Middle frontal gyrus (tissue), 1 donor: ENCODE measurements around the gene BRD8.
A peak's percentile ranks its signal among the peaks of the same experiment; 100 is the strongest.
"Not testable (repeated sequence)": the region's sequence is repeated elsewhere in the genome, so short reads cannot be mapped to it uniquely, and the experiment has no call there.

Experiments used
- DNase-seq: peaks from one replicate; pipeline ENCODE4 v3.0.0-alpha.2; 2015; ENCODE audit warnings: low spot score; ENCODE audit errors: extremely low spot score

Gene BRD8

DNA sequence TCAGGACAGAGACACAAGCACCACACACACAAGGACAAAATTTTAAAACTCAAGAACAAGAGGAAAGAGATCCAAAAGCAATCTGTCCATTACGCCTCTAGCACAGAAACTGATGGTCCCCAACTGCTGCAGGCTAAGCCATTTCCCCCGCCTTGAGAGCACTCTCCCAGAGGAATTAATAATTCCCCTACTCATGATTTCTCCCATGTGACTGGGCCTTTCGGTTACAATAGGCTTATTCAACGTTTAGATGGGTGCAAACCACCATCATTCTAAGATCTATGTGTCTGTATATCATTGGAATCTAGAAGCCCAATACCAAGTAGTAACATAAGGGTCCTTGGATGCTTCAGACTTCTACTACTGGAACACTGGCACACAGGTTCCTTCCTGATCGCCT is 18.8 kb downstream of the BRD8 start:
- no peak for DNase-seq

DNA sequence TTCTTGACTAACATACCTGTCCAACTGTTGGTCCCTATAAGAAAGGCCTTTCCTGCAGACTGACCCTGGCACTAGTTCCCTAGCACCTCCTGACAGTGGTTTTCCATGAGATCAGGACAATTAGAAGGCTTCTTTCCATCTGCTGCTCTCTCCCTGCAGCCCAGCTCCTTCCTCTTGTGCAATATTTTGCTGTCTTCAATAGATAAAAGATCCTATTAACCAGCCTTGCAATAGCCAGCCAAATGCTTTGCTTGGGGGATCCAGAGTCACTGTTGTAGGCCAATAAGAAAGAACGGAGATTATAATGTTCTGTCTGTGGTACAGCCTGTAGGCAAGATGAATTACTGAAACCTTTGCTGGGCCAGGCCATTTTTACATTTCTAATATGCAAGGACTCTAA is 20.8 kb downstream of the BRD8 start:
- DNase-seq, result no peak

DNA sequence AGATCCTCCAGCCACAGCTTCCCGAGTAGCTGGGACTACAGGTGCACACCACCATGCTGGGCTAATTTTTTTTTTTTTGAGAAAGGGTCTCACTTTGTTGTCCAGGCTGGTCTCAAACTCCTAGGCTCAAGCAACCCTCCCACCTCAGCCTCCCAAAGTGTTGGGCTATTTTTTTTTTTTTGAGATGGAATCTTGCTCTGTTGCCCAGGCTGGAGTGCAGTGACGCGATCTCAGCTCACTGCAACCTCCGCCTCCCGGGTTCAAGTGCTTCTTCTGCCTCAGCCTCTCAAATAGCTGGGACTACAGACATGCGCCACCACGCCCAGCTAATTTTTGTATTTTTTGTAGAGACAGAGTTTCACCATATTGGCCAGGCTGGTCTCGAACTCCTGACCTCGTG is 22.5 kb downstream of the BRD8 start:
- not testable (repeated sequence) for DNase-seq

DNA sequence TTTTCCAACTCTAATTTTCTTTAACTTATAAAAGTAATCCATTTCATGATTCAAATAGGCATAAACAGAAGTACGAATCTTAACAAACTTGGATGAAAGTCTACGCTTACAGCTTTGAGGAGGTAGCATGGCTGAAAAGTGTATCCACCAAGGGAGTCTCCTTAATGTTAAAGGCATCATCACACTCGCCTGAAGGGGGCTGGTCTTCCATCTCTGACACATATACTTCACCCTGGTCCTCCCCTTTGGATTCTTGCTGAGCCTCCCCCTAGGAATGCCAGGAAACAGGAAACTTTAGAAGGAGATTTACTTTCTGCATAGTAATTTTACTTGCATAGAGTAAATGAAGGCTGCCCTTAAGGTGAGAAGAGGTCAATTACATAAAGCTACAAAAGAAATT is 28.9 kb downstream of the BRD8 start:
- DNase-seq, result no peak

DNA sequence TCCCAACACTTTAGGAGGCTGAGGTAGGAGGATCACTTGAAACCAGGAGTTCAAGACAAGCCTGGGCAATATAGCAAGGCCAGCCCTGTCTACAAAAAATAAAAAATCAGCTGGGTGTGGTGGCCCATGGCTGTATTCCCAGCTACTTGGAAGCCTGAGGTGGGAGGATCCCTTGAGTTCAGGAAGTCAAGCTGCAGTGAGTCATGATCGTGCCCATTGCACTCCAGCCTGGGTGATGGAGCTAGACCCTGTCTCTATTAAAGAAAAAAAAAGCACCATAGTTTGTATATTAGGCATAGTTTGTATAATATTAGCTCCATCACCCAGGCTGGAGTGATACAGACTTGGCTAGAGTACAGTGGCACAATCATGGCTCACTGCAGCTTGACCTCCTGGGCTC is 29.6 kb downstream of the BRD8 start:
- no peak for DNase-seq

DNA sequence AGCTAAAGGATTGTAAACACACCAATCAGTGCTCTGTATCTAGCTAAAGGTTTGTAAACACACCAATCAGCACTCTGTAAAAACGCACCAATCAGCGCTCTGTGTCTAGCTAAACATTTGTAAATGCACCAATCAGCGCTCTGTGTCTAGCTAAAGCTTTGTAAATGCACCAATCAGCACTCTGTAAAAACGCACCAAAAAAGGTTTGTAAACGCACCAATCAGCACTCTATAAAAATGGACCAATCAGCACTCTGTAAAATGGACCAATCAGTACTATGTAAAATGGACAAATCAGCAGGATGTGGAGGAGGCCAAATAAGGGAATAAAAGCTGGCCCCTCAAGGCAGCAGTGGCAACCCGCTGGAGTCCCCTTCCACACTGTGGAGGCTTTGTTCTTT is 34.9 kb downstream of the BRD8 start:
- DNase-seq, result not testable (repeated sequence)

DNA sequence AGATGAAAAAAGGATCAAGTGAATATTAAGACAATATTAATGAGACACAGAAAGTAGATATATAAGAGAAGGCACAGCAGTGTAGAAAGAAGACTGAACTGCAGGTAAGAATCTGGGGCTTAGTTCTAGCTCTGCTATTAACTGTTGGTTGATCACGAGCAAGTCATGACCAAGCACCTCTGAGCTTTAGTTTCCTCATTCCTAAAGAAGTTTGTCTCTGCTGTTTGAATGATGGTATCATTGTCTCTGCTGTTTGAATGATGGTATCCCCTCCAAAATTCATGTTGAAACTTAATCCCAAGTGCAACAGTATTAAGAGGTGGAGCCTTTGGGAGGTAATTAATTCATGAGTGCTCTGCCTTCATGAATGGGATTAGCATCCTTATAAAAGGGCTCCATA is 36.7 kb downstream of the BRD8 start:
- DNase-seq, result no peak

DNA sequence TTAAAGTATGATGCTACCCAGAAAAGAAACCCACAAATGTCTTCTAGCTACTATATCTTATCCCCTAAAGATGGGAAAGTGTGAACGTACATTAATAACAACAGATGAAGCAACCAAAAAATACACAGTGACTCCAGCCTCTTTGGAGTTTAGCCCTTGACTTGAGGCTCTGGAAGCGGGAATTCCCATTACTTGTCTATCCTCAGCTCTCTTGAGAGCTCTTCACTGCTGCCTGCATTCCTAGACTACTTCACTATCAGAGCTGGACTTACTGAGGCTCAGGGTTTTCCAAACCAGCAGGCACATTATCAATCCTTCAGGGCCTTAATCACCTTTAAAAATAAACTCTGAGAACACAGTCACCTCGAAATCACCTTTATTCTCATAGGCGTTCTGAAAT is 38.2 kb downstream of the BRD8 start:
- no peak for DNase-seq

DNA sequence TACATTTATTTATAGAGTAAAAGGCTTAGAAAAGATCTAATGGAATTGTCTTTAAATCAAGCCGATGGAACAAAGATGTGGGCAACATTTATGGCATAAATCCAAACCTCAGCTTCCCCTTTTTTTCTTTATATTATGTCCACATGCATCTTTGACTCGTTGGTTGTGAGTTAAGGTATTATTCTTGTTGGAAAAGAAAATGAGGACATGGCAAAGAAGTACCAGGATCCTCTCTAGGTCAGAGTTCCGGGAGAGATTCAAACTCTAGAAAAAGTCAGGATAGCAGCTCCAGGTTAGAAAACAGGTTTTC is 38.7 kb downstream of the BRD8 start:
- DNase-seq, result no peak

DNA sequence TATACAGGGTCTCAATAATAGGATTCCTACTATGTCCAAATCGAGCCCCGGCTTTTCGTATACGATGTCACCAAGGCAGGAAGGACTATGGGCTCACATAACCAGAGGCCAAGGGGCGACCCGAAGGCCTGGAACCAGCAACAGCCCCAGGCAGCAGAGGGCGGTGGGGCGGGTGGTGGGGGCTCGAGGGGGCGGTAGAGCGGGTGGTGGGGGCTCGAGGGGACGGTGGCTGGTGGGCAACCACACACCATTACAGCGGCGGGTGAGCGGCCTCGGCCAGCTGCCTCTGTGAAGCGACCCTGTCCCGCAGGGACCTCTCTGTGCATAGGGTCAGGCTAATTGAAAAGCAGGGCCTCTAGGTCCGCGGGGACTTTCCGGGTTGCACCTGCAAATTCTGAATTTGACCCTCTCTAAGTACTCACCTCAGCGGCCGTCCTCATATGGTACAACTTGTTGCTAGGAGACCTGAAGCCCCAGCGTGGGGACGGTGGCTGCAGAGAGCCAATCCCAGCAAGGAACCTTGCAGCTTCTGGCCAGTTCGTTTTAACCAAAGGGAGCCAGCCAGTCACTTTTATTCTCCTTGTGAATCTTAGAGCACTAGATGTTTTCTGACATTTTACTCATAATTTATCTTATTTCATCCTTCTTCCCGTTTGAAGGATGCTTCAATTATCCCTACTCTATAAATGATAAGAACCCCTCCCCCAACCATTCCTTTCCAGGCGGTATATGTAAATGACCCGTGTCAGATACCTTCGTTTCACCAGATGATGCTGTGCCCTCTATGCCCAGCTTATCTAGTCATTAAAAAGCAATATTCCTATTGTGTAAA is 39.3 kb downstream of the BRD8 start, which contains the start of gene NME5:
Gene NME5 (minus strand): TSS at position 480 of the 832 bp plus-strand sequence. CDS start 648 bp downstream, outside the sequence.
- DNase-seq, result peak; percentile 60

DNA sequence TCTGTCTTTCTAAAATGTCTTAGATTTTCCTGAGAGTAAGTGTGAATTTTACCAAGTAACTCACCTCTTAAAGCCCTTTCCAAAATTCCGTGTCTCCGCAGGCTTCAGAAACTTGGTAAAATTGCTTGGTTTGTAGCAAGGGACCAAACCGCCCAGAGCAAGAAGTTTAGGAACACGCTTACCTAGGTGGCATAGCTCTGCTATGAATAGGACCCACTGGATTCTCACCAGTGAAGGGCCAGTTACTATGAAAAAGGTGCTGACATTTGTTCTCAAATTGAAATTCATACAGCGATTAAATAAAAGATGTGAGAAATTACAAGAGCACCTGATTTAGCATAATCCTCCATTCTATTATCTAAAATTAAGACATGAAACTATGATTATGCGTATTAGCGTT is 45.9 kb downstream of the BRD8 start:
- no peak for DNase-seq

DNA sequence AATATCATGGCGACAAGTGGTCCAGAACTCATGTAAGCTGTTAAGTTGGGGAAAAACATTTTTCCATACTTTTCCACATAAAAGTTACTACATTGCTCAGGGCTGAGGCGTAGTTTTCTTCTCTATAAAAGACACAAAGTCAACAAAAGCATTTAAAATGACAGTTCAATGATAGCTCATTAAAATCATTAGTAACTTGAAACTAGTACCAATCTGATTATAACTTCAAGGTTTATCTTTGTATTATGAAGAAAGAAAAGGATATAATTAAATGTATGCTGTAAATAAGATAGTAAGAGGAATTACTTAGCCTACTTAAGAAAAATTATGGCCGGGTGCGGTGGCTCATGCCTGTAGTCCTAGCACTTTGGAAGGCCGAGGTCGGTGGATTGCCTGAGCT is 49.1 kb downstream of the BRD8 start:
- no peak for DNase-seq

DNA sequence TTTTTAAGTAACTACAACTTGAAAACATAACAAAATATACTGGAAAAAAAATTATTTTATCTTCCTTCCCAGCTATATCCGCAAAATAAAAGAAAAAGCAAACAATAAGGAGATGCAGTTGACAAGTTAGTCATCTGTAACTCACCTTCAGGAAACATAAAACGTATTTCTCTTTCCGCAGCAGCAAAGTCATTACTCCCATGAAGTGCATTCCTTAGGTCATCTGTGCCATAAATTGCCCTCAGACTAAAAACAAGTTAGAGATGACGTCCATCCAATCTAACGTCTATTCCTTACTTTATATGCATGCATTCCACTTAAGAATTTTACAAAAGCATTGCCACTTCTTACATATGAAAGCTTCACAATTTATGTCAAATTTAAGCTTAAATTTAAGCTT is 50.1 kb downstream of the BRD8 start:
- no peak for DNase-seq

DNA sequence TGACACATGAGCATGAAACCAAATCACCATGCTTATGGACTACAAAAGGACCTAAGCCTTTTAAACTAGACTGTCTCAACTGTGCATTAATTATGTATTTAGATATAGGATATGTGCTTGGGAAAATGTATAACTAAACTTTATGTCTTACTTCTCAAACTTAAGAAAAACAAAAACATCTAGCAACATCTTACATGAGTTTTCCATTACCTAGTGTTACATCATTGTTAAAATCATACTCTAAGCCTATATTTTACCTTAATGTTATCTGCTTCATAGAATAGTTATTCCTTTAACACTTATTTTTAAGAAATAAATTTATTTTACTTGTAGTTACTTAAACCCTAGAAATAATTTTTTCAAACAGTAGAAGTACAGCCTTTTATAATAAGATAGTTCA is 63.2 kb downstream of the BRD8 start:
- DNase-seq, result no peak

DNA sequence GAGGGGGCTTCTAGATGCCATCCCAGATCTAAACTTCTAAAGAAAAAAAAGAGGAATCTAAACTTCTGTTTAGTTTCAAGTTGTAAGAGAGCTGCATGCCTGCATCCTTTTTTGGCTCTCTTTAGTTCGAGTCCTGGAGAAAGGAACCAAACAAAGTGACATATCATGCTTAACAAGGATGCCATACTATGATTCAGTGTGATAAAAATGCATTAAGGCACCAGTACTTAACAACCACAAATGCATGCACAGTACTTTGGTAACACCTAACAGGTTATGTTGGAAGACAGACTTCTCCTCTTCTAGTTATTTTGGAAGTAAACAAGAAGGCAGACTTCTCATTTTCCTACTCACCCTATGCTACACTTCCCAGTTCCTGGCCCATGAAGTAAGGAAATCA is 66.5 kb downstream of the BRD8 start:
- no peak for DNase-seq

DNA sequence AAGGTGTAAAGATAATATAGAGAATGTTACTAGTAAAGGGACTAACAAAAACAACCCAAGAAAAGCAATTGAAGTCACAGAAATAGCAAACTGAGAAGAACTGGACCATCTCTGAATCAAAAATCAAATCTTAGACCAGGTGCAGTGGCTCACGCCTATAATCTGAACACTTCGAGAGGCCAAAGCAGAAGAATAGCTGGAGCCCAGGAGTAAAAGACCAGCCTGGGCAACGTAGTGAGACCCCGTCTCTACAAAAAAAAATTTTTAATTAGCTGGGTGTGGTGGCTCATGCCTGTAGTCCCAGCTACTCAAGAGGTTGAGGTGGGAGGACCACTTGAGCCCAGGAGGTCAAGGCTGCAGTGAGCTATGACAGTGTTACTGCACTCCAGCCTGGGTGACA is 67.2 kb downstream of the BRD8 start:
- DNase-seq, result no peak

DNA sequence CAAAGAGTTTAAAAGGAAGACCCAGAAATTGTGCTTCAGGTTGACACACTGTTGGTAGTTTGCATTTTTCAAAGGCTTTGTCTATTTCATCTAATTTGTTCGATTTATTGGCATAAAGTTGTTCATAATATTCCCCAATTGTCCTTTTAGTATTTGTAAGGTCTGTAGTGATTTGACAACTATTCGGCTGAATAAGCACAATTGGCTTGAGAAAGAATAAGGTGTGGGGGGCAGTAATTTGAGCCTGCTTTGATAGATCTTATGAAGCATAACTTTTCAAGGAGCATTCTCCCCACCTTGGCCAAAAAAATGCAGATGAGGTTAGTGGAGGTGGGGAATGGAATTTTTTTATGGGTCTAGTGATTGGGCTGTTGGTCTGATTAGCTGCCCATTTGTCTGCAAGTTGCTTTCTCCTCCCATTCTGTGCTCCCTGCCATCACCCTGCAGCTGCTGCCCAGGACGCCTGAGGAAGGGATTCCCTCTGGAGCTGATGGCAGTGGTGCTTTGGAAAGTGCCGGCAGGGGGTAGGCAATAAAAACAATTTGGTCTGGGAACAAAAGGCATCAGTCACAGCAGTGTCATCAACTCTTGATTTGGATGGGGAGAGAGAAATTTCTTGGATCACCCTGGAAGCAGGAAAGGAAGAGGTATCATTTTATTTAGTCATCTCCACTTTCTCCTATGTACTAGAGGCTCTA is 68.0 kb downstream of the BRD8 start:
- DNase-seq, result no peak

DNA sequence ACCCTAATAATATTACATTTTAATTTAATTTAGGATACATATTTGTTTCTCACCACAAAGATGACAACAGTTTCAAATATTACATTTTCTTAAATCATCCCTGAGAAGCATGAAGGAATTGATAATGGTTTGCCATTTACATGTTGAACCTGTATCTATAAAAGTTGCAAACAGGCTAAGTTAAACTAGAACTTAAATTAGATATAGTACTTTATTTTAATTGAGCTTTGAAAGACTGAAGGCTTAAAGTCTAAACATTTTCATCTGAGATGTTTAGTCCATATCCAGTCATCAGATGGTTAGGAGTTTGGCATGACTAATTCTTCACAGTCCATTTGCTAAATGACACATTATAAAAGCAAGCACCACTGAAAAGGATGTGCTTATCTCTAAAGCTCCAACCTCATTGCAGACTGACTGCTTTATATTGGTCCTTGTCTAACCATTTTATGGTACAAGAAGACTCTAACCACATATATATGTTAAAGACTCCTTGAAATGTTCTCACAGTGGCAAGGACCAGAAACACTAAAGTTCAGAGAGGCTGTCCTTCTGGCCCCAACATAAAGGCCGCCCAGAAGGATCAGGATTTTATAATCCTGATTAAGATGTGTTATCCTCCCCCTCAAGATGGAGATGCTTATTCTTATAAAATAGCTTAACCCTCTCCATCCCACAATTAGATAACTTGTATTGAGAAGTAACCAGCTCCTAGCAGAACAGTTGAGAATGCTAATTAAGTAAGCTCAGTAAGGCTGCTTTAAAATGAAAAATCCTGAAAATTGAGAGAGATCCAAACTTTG is 68.8 kb downstream of the BRD8 start:
- no peak for DNase-seq

DNA sequence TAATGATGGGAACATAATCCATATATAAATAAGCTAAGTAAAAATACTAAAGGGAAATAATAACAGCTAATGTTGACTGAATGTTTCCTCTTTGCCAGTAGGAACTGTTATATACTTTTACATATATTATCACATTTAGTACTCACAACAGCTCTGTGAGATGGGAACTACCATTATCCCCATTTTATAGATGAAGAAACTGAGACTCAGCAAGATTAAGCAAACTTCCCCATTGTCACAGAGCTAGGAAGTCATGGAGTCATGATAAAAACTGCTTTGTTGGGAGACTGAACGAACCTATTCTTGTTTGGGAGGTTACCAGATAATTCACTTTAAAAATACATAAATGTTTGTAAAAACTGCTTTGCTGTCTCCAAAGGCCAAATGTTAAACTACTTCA is 71.2 kb downstream of the BRD8 start:
- DNase-seq, result no peak

DNA sequence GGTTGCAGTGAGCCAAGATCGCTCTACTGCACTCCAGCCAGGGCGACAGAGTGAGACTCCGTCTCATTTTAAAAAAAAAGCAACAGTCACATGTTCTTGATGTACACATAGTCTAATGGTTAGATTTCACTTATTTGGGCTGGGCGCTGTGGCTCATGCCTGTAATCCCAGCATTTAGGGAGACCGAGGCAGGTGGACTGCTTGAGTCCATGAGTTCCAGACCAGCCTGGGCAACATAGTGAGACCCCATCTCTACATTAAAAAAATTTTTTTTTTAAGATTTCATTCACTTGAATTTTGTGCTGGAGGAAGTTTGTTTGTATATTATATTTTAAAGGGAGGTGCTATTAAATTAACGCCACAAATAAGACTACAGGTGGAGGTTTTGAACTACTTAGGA is 72.7 kb downstream of the BRD8 start:
- no peak for DNase-seq

DNA sequence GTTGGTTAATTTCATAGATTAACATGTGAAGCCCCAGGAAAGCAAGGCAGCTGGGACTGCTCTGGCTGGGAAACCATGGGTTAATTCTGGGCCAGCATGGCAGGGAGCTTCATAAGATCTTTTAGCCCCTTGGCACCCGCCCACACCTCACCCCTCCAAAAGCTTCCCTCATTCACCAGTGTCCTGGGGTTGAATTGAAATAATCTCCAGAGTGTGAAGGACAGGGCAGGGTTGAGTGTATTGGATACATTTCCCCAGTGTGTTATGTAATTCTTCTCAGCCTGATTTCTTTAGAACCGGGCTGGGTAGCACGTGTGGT is 75.2 kb downstream of the BRD8 start:
- no peak for DNase-seq
